Measurements from ENCODE around the gene POM121C.
"Not testable (repeated sequence)": the region's sequence is repeated elsewhere in the genome, so short reads cannot be mapped to it uniquely, and the experiment has no call there.

Gene POM121C

DNA sequence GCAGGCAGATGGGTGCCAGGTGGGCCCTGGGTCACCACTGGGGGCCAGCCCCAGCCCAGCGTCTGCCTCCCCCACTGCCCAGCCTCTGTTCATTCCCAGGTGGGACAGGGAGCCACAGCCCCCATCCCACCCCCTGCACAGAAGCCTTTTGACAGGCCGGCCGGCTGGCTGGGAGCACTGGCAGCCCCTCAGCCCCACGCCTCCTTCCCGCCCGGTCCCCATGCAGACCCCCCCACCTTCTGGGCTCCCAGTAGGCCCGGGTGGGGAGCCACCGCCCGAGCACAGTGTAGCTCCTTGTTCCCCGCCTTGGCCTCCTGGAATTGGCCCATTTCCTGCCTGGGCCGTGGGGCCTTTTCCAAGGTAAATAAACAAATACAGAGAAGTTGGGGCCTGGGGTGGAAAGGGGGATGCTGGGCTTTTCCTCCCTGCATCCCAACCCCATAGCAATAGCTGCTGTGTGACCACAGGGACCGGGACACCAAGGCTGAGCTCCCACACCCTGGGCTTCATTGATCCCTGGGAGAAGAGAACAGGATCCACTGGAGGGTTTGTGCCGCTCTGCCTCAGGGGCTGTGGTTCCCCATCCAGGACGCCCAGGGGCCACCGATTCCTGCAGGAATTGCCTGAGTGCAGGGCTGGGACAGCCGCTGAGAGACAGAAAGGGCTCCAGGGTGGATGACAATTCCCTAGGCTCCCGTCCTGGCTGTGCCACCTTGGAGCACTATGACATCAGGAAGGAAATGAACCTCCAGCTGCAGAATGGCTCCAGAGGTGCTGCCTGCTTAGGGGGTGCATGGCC lies 111.4 kb downstream of the POM121C start:
- DNase-seq = not testable (repeated sequence)

GRCh38 chr7:75374144-75374518 lies 112.0 kb downstream of the POM121C start:
- DNase-seq = not testable (repeated sequence)

GRCh38 chr7:75367313-75367712 lies 118.8 kb downstream of the POM121C start:
- not testable (repeated sequence) for DNase-seq

Data from NCI-H2171 (cell line).